Prostate gland (tissue), 2 donors: Measurements from ENCODE around the gene CRHBP. TPM values are rescaled to one million over a fixed set of nuclear protein-coding genes. Genes with fewer than 3 reads are reported as not detected.

Source experiments
- DNase-seq: peaks from one replicate; pipeline ENCODE4 v3.0.0-alpha.2; 2019; ENCODE audit warnings: low spot score
- H3K27ac ChIP-seq, 2 donors: fragments of 200-600 bp; sonication (generic); 2 replicates each; pipeline ENCODE4 v1.5.1; 2017 to 2019
- H3K27me3 ChIP-seq: fragments of 200-600 bp; sonication (generic); replicated peaks from 2 replicates; pipeline ENCODE4 v1.5.1; 2019; ENCODE audit not compliant: insufficient read depth
- H3K36me3 ChIP-seq, 2 donors: fragments of 200-600 bp; sonication (generic); 1 replicate in 1 of 2; 2 replicates in 1 of 2; pipeline versions ENCODE4 v1.5.1 to v1.8.1; 2017 to 2019
- H3K4me1 ChIP-seq: fragments of 200-600 bp; sonication (generic); replicated peaks from 2 replicates; pipeline ENCODE4 v1.5.1; 2019
- H3K4me3 ChIP-seq, 2 donors: fragments of 200-600 bp; sonication (generic); 2 replicates each; pipeline ENCODE4 v1.5.1; 2017 to 2019
- H3K9me3 ChIP-seq: fragments of 200-600 bp; sonication (generic); 2 replicates; pipeline ENCODE4 v1.5.1; 2017
- POLR2A ChIP-seq: fragments of 450-650 bp; IDR thresholded peaks from one replicate; pipeline ENCODE4 v1.6.1; 2016; ENCODE audit warnings: antibody characterized with exemption, mild to moderate bottlenecking
- POLR2AphosphoS5 ChIP-seq: sonication (generic); formaldehyde crosslinking; IDR thresholded peaks from one replicate; pipeline ENCODE4 v1.6.1; 2017; ENCODE audit warnings: antibody characterized with exemption
- WGBS: methylation state at CpG from one replicate; pipeline ENCODE4 v1.1.5; 2018; 5-methylcytosine and 5-hydroxymethylcytosine counted together
- intact Hi-C: fragments of 100-400 bp; cut with DNase I; formaldehyde crosslinking; loops from one replicate; pipeline ENCODE4 v1.14.2; 2022
- total RNA-seq, 2 donors: library from RNA; depleted of rRNA; stranded (reverse); fragments of >200 nt; gene quantifications; one replicate each; pipeline ENCODE4 v1.1.0, GENCODE V29; 2016
- TF ChIP-seq, protein P1 (sequence below), 4 experiments: fragments of 200-600 bp in 2 of 4; fragments of 450-650 bp in 2 of 4; sonication (generic) in 2 of 4; IDR thresholded peaks; 1 replicate in 3 of 4; 2 replicates in 1 of 4; pipeline ENCODE4 v1.5.1; 2016 to 2019; ENCODE audit warnings: antibody characterized with exemption in 4 of 4, mild to moderate bottlenecking in 2 of 4, moderate library complexity in 2 of 4

CRHBP gene
- total RNA-seq, 2 donors from 2014 or later: 0.91 to 5.0 TPM

- Histone ChIP-seq H3K4me1 (no peaks in the 10 kb centered on the region), H3K9me3 (no peaks in the 10 kb centered on the region), H3K27me3 (no peaks in the 10 kb centered on the region), H3K27ac (no peak overlapping the region), H3K36me3 (no peaks in the 10 kb centered on the region), H3K4me3 (no peak overlapping the region)
- intact Hi-C loops: no loop called here
- DNase-seq: no peak
- WGBS: 70% methylated on average over 4 of the region's 4 CpGs
- TF ChIP-seq, protein P1, sequence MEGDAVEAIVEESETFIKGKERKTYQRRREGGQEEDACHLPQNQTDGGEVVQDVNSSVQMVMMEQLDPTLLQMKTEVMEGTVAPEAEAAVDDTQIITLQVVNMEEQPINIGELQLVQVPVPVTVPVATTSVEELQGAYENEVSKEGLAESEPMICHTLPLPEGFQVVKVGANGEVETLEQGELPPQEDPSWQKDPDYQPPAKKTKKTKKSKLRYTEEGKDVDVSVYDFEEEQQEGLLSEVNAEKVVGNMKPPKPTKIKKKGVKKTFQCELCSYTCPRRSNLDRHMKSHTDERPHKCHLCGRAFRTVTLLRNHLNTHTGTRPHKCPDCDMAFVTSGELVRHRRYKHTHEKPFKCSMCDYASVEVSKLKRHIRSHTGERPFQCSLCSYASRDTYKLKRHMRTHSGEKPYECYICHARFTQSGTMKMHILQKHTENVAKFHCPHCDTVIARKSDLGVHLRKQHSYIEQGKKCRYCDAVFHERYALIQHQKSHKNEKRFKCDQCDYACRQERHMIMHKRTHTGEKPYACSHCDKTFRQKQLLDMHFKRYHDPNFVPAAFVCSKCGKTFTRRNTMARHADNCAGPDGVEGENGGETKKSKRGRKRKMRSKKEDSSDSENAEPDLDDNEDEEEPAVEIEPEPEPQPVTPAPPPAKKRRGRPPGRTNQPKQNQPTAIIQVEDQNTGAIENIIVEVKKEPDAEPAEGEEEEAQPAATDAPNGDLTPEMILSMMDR (IDR thresholded peaks at IDR 0.05): no peak
- TF ChIP-seq POLR2AphosphoS5 (no peak), POLR2A (no peak)
These were observed 32.4 kb upstream of the CRHBP start for GRCh38 chr5:76920491-76920890.

GRCh38 chr5:76926329-76927105, 26.3 kb upstream of the CRHBP start:
- H3K4me3 ChIP-seq: no peak overlapping the region
- H3K9me3 ChIP-seq: no peaks in the 10 kb centered on the region
- H3K36me3 ChIP-seq: no peaks in the 10 kb centered on the region
- H3K27ac ChIP-seq: no peak overlapping the region
- intact Hi-C loops: no loop called here
- no peaks in the 10 kb centered on the region for H3K4me1 ChIP-seq
- WGBS: 33% methylated on average over 6 of the region's 6 CpGs
- H3K27me3 ChIP-seq: no peaks in the 10 kb centered on the region
- DNase-seq: no peak
- TF ChIP-seq, protein P1 (IDR thresholded peaks at IDR 0.05): no peak
- TF ChIP-seq POLR2A (no peak), POLR2AphosphoS5 (no peak)

DNA sequence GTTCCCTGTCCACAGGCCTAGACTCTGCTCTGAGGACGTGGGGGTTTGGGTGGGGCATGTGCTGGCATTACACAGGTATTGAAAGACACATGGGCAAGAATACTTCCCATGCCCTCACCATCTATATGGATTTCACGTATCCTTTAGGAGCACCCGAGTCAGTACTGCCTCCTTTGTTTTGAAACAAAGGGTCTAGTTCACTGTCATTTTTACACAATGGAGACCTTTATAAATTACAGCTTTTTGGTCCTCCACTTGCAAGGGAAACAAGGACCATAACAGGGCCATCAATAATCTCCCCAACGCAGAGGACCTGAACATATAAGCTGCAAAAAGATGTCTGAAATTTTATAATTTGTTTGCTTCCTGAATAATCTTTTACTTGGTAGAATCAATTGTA, 24.9 kb upstream of the CRHBP start:
- intact Hi-C loops: no loop called here
- no peak overlapping the region for H3K27ac ChIP-seq
- 66% methylated on average over 4 of the region's 4 CpGs for WGBS
- TF ChIP-seq, protein P1 (IDR thresholded peaks at IDR 0.05): no peak
- TF ChIP-seq POLR2A (no peak), POLR2AphosphoS5 (no peak)
- H3K9me3 ChIP-seq: no peaks in the 10 kb centered on the region
- H3K27me3 ChIP-seq: no peaks in the 10 kb centered on the region
- no peaks in the 10 kb centered on the region for H3K36me3 ChIP-seq
- no peak overlapping the region for H3K4me3 ChIP-seq
- H3K4me1 ChIP-seq: no peaks in the 10 kb centered on the region
- no peak for DNase-seq

GRCh38 chr5:76930083-76930482, 22.8 kb upstream of the CRHBP start:
- Histone ChIP-seq H3K9me3 (no peaks in the 10 kb centered on the region), H3K4me1 (no peaks in the 10 kb centered on the region), H3K36me3 (no peaks in the 10 kb centered on the region), H3K27ac (no peak overlapping the region), H3K4me3 (no peak overlapping the region), H3K27me3 (no peaks in the 10 kb centered on the region)
- TF ChIP-seq POLR2A (no peak), POLR2AphosphoS5 (no peak)
- TF ChIP-seq, protein P1 (IDR thresholded peaks at IDR 0.05): no peak
- intact Hi-C loops: no loop called here
- DNase-seq: no peak
- WGBS: 85% methylated on average over 4 of the region's 4 CpGs

DNA sequence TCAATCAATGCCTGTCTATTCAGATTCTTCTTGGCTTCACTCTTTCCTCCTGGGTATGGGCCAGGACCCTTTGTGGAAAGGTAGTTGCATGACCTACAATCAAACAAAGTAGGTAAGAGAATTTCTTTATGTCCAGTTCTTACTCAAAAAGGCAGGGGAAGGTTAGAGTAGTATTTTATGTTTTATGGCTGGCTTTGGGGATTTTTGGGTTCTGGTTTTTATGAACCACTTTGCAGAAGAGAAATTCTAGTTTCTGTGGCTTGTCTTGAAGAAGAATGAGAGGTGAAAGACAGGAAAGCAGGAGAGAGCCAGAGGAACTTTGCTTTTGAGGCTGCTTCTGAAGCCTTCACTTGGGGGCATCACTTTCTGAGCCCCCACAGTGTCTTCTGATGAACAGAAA, 14.7 kb upstream of the CRHBP start:
- H3K36me3 ChIP-seq: no peaks in the 10 kb centered on the region
- TF ChIP-seq POLR2AphosphoS5 (no peak), POLR2A (no peak)
- TF ChIP-seq, protein P1 (IDR thresholded peaks at IDR 0.05): no peak
- no peaks in the 10 kb centered on the region for H3K27me3 ChIP-seq
- intact Hi-C loops: no loop called here
- H3K27ac ChIP-seq: no peak overlapping the region
- H3K9me3 ChIP-seq: no peaks in the 10 kb centered on the region
- H3K4me3 ChIP-seq: no peak overlapping the region
- DNase-seq: no peak
- no peaks in the 10 kb centered on the region for H3K4me1 ChIP-seq
